ENCODE measurements around the gene DOCK10.

DOCK10 gene

GRCh38 chr2:224909885-224910573, 132.2 kb downstream of the DOCK10 start:
- DNase-seq = no peak

- DNase-seq = no peak
These were observed 133.4 kb downstream of the DOCK10 start for GRCh38 chr2:224908818-224909217.

GRCh38 chr2:224904381-224904780, 137.9 kb downstream of the DOCK10 start:
- no peak for DNase-seq

DNA sequence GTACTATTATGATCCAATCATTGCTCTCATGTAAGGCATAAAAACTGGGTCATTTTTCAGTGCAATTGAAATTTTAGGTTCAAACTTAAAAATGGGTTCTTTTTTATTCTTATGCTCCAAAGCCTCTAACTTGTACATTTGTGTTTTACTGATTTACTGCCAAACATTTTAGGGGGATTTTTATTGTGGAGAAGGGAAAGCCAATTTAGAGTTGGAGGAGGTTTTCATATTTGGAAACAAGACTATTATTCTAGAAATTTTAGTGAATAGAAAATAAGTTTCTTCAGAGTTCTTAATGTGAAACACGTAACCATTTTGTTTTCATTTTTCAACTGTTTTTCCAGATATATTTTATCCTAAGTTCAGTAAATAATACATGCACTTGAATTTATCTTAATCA, 138.6 kb downstream of the DOCK10 start:
- DNase-seq = no peak

- no peak for DNase-seq
These were observed 141.1 kb downstream of the DOCK10 start for GRCh38 chr2:224901121-224901676.

GRCh38 chr2:224895377-224895776, 146.9 kb downstream of the DOCK10 start:
- no peak for DNase-seq

DNA sequence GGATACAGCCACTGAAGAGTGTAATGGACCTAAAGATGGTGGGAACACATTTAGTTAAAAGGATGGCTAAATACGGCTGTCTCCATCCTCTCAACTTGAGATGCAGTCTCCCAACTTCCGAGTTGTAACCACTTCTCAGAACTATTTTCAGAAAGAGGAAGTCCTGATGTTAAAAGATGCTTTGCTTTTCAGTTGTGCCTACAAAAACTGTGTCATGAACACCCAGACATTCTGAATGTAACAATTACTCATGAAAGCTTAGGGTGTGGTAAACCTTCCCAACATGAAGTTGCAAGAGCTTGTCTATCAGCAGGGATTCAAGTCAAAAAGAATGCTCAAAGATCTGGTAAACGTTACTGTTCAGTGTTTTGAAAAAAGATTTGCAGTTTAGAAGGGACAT, 147.9 kb downstream of the DOCK10 start:
- no peak for DNase-seq

DNA sequence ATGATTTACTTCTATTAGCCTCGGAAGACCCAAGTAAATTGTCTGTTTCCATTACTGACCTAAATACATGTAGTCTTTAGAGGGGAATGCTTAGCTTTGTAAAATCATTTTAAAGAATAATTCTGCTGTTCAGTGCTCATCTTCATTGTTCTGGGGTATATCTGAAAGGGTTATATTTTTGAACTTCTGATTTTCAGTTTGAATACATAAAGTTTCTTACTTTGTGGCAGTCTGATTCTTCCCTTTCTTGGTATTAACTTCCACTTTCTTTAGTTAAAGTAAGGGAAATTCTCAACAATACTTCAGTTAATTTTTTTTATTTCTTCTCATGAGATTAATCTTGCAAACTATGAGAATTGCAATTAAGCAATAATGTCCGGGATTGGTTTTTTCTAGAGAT, 148.4 kb downstream of the DOCK10 start:
- no peak for DNase-seq

GRCh38 chr2:224892574-224893204, 149.6 kb downstream of the DOCK10 start:
- no peak for DNase-seq

DNA sequence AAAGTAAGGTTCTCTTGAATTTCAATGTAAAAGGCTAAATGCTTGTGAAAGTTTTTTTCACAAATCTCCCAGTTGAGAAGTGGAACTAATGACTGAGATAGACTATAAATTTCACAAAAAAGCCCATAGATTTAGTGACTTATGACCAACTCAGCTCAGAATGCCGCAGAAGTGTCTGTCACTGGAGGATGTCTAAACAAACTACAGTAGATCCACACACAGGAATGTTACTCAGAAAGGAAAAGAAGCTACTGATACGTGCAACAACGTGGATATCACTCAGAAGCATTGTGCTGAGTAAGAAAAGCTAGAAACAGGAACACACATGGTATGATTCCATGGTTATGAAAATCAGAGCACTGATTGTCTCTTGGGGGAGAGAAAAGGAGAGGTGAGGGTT, 151.9 kb downstream of the DOCK10 start:
- DNase-seq = no peak

GRCh38 chr2:224887141-224887540, 155.1 kb downstream of the DOCK10 start:
- no peak for DNase-seq

DNA sequence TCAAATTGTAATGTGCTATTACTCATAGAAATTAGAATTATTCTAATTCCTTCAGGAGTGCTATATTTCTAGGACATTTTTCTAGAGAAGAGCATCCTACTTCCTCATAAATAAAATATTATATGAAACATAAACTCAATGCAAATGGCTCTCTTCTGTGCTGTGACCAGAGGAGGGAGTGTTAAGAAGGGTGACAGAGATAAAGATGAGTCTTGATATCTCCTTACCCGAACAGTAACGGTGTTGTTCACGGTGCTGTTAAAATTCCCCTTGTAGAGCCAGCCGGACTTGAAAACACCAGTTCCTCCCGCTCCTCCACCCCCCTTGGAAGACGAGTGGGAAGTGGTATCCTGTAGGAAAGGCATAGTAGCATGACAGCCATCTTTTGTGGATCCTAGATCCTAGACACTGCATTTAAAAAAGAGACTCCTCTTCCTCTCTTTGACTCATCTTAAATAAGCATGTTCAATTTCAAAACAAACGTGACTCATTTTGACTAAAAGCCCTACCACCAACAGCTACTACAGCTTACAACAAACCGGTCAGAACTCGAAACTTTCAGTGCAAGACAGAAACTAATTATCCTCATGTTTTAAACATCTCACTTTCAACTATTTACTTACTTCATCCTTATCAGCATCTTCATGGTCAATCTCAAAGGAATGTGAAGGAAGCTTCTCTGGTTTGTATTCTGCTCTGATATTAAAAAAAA, 156.3 kb downstream of the DOCK10 start:
- peak; percentile 54 for DNase-seq

GRCh38 chr2:224885291-224885690, 157.0 kb downstream of the DOCK10 start:
- DNase-seq = no peak

- no peak for DNase-seq
These were observed 158.1 kb downstream of the DOCK10 start for GRCh38 chr2:224884188-224884587.

DNA sequence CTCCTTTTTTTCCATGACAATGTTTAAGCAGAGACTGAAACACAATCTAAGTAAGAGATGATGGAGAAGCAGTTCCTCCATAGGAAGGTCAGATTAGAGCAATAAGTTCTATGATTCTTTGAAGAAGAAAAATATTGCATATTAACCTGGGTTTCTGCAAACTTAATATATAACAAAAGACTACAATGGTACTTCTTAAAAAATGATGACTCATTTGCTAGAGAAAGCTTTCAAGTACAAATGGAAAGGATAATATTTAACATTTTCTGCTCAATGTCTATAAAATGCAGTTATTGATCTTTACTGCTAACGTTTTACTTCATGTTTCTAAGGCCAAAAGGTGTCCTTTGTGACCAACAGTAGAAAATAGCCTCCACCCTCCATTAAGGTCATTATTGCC, 158.6 kb downstream of the DOCK10 start:
- no peak for DNase-seq

GRCh38 chr2:224883172-224883516, 159.1 kb downstream of the DOCK10 start:
- no peak for DNase-seq

GRCh38 chr2:224882291-224883171, 159.7 kb downstream of the DOCK10 start:
- peak; percentile 69 for DNase-seq

GRCh38 chr2:224881846-224882245, 160.4 kb downstream of the DOCK10 start:
- no peak for DNase-seq

DNA sequence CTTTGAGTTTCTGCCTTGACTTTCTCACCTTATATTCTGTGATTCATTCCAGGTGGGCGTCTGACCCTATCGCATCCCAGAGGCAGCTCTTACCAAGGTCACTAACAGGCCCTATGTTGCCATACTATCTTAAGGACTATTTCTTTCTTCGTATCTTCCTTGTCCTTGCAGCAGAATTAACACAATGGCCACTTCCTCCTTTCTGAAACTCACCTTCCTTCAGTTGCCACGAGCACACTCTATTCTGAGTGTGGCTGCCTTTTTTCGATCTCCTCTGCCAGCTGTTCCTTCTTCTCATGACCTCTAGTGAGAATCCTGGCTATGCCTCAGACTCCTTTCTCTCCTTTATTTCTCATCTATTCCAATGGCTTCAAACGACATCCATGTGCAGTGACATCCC, 165.7 kb downstream of the DOCK10 start:
- DNase-seq = no peak

- no peak for DNase-seq
These were observed 166.4 kb downstream of the DOCK10 start for GRCh38 chr2:224875841-224876240.

DNA sequence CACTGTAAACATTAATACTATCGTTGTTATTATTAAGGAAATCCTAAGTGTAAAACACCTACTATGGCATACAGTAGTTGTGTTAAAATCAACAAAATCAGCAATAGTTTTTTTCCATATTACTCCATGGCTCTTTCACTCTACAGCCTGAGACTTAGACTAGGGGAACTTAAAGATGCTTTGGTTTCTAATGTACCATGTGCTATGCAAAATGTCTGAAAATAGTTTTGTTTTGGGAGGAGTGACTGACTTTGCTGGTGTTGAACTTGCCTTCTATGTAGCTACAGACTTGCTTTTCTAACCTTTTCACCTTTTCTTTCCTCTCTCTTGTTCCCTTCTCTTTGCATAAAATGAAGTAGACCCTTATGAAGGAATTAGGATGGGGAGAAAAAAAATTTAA, 167.1 kb downstream of the DOCK10 start:
- DNase-seq = no peak

GRCh38 chr2:224871813-224872212, 170.5 kb downstream of the DOCK10 start:
- no peak for DNase-seq

- no peak for DNase-seq
These were observed 171.9 kb downstream of the DOCK10 start for GRCh38 chr2:224870341-224870740.

Measured in amniotic stem cell (primary cell).